Liver (tissue), 9 donors: ENCODE results near the gene NCAPG2. TPM values are rescaled to one million over a fixed set of nuclear protein-coding genes. Genes with fewer than 3 reads are reported as not detected.

Experiments used
- DNase-seq: peaks from one replicate; pipeline ENCODE4 v3.0.0-alpha.2; 2017; ENCODE audit warnings: low spot score
- H3K27ac ChIP-seq, 2 donors: one replicate each; pipeline ENCODE4 v1.7.0; 2013; ENCODE audit warnings: inconsistent platforms in 2 of 2, low read length in 2 of 2, control low read depth in 1 of 2, low read depth in 1 of 2, mild to moderate bottlenecking in 1 of 2
- H3K27me3 ChIP-seq, 4 donors: one replicate each; pipeline versions ENCODE4 v1.6.1 to v1.7.0; 2013; ENCODE audit warnings: low read length in 3 of 4, inconsistent platforms in 1 of 4, mild to moderate bottlenecking in 1 of 4, moderate library complexity in 1 of 4; ENCODE audit not compliant: control insufficient read depth in 4 of 4, insufficient read depth in 4 of 4
- H3K36me3 ChIP-seq, 4 donors: one replicate each; pipeline versions ENCODE4 v1.6.1 to v1.7.0; 2013; ENCODE audit warnings: low read length in 3 of 4, mild to moderate bottlenecking in 3 of 4, low read depth in 1 of 4, moderate library complexity in 1 of 4; ENCODE audit not compliant: control insufficient read depth in 4 of 4, insufficient read depth in 3 of 4
- H3K4me1 ChIP-seq, 4 donors: one replicate each; pipeline versions ENCODE4 v1.6.1 to v1.7.0; 2013; ENCODE audit warnings: low read length in 3 of 4, mild to moderate bottlenecking in 3 of 4, moderate library complexity in 1 of 4; ENCODE audit not compliant: control insufficient read depth in 4 of 4, insufficient read depth in 4 of 4
- H3K4me3 ChIP-seq, 3 donors: one replicate each; pipeline versions ENCODE4 v1.6.1 to v1.7.0; 2013; ENCODE audit warnings: low read length in 3 of 3, control low read depth in 1 of 3, low read depth in 1 of 3, mild to moderate bottlenecking in 1 of 3
- H3K9ac ChIP-seq, 2 donors: one replicate each; pipeline ENCODE4 v1.7.0; 2013; ENCODE audit warnings: low read length in 2 of 2, mild to moderate bottlenecking in 2 of 2, moderate library complexity in 2 of 2, control low read depth in 1 of 2, low read depth in 1 of 2
- H3K9me3 ChIP-seq, 4 donors: one replicate each; pipeline versions ENCODE4 v1.6.1 to v1.7.0; 2013; ENCODE audit warnings: low read length in 3 of 4; ENCODE audit not compliant: control insufficient read depth in 4 of 4
- CTCF ChIP-seq: fragments of 150-350 bp; IDR thresholded peaks from 2 replicates; pipeline ENCODE4 v1.5.1; 2017; ENCODE audit warnings: improper control_type of control experiment, low read depth, low read length; ENCODE audit not compliant: missing input control
- FOXA1 ChIP-seq: IDR thresholded peaks from 2 replicates; pipeline ENCODE4 v1.6.1; 2016; ENCODE audit warnings: antibody characterized with exemption
- FOXA2 ChIP-seq: IDR thresholded peaks from 2 replicates; pipeline ENCODE4 v1.6.1; 2016; ENCODE audit warnings: antibody characterized with exemption
- GABPA ChIP-seq, 2 donors: IDR thresholded peaks in 1 of 2; conservative IDR thresholded peaks in 1 of 2; 2 replicates each; pipeline ENCODE4 v1.6.1; 2016; ENCODE audit warnings: antibody characterized with exemption in 2 of 2, mild to moderate bottlenecking in 1 of 2, moderate library complexity in 1 of 2
- HNF4A ChIP-seq, 2 donors: conservative IDR thresholded peaks; 2 replicates each; pipeline ENCODE4 v1.6.1; 2016; ENCODE audit warnings: antibody characterized with exemption in 2 of 2, mild to moderate bottlenecking in 2 of 2
- HNF4G ChIP-seq: IDR thresholded peaks from 2 replicates; pipeline ENCODE4 v1.6.1; 2016; ENCODE audit warnings: antibody characterized with exemption
- JUND ChIP-seq, 2 donors: IDR thresholded peaks; 2 replicates each; pipeline ENCODE4 v1.6.1; 2016; ENCODE audit warnings: antibody characterized with exemption in 2 of 2
- MAX ChIP-seq: IDR thresholded peaks from 2 replicates; pipeline ENCODE4 v1.6.1; 2016; ENCODE audit warnings: antibody characterized with exemption
- NR2F2 ChIP-seq: IDR thresholded peaks from 2 replicates; pipeline ENCODE4 v1.6.1; 2016; ENCODE audit warnings: antibody characterized with exemption
- SP1 ChIP-seq: IDR thresholded peaks from 2 replicates; pipeline ENCODE4 v1.6.1; 2018; ENCODE audit warnings: antibody characterized with exemption, mild to moderate bottlenecking
- ZBTB33 ChIP-seq: IDR thresholded peaks from 2 replicates; pipeline ENCODE4 v1.6.1; 2016; ENCODE audit warnings: antibody characterized with exemption
- WGBS: extraction: QIAGEN DNeasy Blood & Tissue Kit; methylation state at CpG from one replicate; pipeline ENCODE4 v1.1.7; 2013; 5-methylcytosine and 5-hydroxymethylcytosine counted together
- polyA plus RNA-seq, 2 donors: library from polyadenylated mRNA; stranded (reverse) in 1 of 2; unstranded in 1 of 2; fragments of 200-250 nt in 1 of 2; fragments of >200 nt in 1 of 2; fragmentation: Nextera tagmentation in 1 of 2; extraction: Ambion mirVana in 1 of 2; gene quantifications; one replicate each; pipeline versions ENCODE4 v1.2.1 to v1.2.3, GENCODE V29; 2013 to 2015
- total RNA-seq, 2 donors: library from RNA; depleted of rRNA; stranded (reverse); fragments of >200 nt; gene quantifications; one replicate each; pipeline ENCODE4 v1.2.3, GENCODE V29; 2014
- TF ChIP-seq, protein P1 (sequence below): IDR thresholded peaks from 2 replicates; pipeline ENCODE4 v1.6.1; 2016; ENCODE audit warnings: antibody characterized with exemption
- donor health status: healthy.
- donor health status: healthy.
- donor health status: healthy.
- donor health status: healthy.
- donor health status: healthy.

NCAPG2 gene
- total and polyA plus RNA-seq, 4 donors, result 0.89 to 37.4 (median 3.7) TPM

DNA sequence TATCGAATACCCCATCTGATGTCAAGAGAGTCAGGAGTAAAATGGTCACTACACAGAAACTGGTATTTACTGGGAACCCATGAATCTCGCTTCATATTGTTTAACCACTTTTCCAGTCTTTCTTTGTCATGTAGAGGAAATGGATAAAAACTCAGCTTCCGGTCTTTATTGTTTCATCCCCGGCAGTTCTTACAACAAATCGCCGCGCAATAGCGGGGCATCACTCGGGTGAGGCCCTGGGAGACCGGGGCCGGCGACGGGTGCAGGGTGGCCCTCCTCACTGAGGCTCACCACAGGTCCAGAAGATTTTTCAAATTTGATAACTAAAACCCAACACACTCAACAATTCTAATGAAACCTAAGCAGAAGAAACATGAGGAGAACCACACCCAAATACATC, 81.4 kb downstream of the NCAPG2 start:
- DNase-seq, result no peak
- no peaks in the 10 kb centered on the region for H3K9me3 ChIP-seq
- peaks cover 0 to 3% (median 0%) of the 10 kb centered on the region in 4 donors for H3K36me3 ChIP-seq
- TF ChIP-seq JUND (IDR thresholded peaks at IDR 0.05), result no peak
- TF ChIP-seq FOXA2, result no peak
- TF ChIP-seq CTCF, result no peak
- 92% methylated on average over 13 of the region's 13 CpGs for WGBS
- no peak overlapping the region for H3K4me3 ChIP-seq
- H3K4me1 ChIP-seq, result no peaks in the 10 kb centered on the region
- H3K27me3 ChIP-seq, result no peaks in the 10 kb centered on the region
- no peak overlapping the region for H3K9ac ChIP-seq
- H3K27ac ChIP-seq, result no peak overlapping the region

DNA sequence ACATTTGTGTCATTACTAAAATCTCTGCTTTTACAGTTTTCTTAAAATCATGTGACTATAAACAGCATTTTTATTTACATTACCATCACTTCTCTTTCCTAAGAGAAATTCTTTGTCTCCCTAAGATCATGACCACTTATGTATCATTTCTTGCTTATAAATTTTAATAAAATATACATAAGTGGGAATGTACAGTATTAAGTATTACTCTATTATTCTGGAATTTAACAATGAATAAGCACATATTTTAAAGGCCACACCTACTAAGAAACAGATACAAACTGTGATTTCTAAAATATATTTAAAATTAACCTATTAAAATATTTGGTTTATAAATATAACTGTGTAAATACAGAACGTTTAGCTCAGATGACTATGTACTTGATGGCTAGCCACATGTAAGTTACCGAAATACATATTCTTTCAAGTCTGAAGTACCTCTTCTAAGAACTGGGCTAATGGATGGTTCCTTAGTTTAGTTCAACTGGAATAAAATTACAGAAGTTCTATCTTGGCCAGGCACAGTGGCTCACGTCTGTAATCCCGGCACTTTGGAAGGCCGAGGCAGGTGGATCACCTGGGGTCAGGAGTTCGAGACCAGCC, 83.7 kb downstream of the NCAPG2 start:
- Histone ChIP-seq H3K4me3 (no peak overlapping the region), H3K27me3 (no peaks in the 10 kb centered on the region), H3K9ac (no peak overlapping the region), H3K27ac (no peak overlapping the region), H3K36me3 (no peaks in the 10 kb centered on the region), H3K4me1 (no peaks in the 10 kb centered on the region), H3K9me3 (no peaks in the 10 kb centered on the region)
- WGBS, result 89% methylated on average over 6 of the region's 6 CpGs
- TF ChIP-seq MAX (no peak), GABPA (IDR thresholded peaks at IDR 0.05 in 1 of 2, conservative IDR thresholded peaks at IDR 0.05 in 1 of 2) (no peak), HNF4G (no peak), NR2F2 (no peak), SP1 (no peak), ZBTB33 (no peak), JUND (IDR thresholded peaks at IDR 0.05) (no peak), CTCF (no peak), HNF4A (conservative IDR thresholded peaks at IDR 0.05) (no peak), FOXA2 (no peak)
- DNase-seq, result no peak

- Histone ChIP-seq H3K9ac (no peak overlapping the region), H3K4me1 (no peaks in the 10 kb centered on the region), H3K9me3 (no peaks in the 10 kb centered on the region), H3K36me3 (no peaks in the 10 kb centered on the region), H3K4me3 (no peak overlapping the region), H3K27ac (no peak overlapping the region), H3K27me3 (no peaks in the 10 kb centered on the region)
- 95% methylated on average over 5 of the region's 5 CpGs for WGBS
- DNase-seq, result no peak
- TF ChIP-seq FOXA2 (no peak), MAX (no peak), JUND (IDR thresholded peaks at IDR 0.05) (no peak), SP1 (no peak), FOXA1 (no peak), CTCF (no peak), NR2F2 (no peak), ZBTB33 (no peak), GABPA (IDR thresholded peaks at IDR 0.05 in 1 of 2, conservative IDR thresholded peaks at IDR 0.05 in 1 of 2) (no peak)
- TF ChIP-seq, protein P1, sequence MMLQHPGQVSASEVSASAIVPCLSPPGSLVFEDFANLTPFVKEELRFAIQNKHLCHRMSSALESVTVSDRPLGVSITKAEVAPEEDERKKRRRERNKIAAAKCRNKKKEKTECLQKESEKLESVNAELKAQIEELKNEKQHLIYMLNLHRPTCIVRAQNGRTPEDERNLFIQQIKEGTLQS, result no peak
These were observed 84.2 kb downstream of the NCAPG2 start for GRCh38 chr7:158620418-158620817.
